NCI-H69 (cell line): ENCODE results near the gene NEDD4L.
"Not testable (repeated sequence)": the region's sequence is repeated elsewhere in the genome, so short reads cannot be mapped to it uniquely, and the experiment has no call there.

Experiments
- DNase-seq: peaks from one replicate; lab custom pipeline; 2025; lab: John Stamatoyannopoulos, UW

The NEDD4L gene

DNA sequence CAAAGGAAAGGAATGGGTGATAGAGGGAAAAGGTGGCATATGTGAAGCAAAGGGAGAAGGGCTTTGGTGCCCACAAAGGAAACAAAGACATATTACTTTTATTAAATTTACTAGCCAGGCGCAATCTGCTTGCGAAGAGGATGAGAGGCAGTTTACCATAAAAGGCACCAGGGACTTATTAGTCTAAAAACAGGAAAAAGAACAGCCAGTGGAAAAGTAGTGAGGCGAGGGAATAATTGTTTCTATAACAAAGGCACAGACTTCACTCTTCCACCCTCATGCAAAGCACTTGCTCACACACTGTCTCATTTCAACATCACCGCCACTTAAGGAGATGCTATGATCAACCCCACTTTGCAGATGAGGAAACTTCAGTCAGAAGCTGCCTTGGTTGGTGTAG lies 374.3 kb downstream of the NEDD4L start:
- no peak for DNase-seq

DNA sequence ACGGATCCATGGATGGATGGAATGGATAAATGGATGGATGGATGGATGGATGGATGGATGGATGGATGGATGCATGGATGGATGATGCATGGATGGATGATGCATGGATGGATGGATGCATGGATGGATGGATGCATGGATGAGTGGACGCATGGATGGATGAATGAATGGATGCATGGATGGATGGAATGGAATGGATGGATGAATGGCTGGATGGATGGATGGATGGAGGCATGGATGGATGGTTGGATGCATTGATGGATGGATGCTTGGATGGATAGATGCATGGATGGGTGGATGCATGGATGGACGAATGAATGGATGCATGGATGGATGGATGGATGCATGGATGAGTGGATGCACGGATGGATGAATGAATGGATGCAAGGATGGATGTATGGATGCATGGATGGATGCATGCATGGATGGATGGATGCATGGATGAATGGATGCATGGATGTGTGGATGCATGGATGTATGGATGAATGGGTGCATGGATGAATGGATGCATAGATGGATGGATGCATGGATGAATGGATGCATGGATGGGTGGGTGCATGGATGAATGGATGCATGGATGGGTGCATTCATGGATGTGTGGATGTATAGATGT lies 375.7 kb downstream of the NEDD4L start:
- no peak for DNase-seq

DNA sequence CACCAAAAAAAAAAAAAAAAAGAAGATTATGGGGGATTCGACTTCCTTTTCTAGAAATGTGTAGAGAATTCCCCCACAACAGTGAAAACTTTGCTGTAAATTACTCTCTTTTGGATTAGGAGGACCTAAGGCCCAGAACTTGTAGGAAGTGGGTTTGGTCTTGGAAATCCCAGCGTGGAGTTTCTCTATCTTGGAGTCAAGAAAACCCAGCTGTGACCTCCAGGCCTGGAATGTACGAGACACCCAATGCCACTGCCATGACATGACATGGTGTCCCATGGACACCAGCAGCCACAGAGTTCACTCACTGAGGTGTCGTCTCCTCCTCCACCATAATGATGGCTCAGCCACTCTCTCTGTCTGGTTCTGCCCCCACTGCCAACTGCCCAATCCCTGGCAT lies 382.6 kb downstream of the NEDD4L start:
- DNase-seq, result no peak

DNA sequence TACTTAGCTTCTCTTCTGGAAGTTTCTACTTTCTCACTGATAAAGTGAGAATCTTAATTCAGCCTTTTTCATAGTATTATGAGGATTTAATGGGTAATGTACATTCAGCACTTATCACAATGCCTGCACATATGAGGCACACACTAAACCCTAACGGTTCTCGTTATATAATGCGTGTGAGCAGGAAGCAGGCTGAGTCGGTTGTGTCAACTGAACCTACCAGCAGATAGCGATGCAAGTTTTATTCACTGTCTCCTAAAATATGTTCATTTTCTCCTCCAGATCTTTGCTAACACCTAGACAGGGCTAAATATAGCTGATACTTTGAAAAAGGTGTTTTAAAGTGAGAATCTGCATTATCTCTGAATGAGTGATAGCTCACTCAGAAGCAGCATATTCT lies 383.3 kb downstream of the NEDD4L start:
- no peak for DNase-seq

DNA sequence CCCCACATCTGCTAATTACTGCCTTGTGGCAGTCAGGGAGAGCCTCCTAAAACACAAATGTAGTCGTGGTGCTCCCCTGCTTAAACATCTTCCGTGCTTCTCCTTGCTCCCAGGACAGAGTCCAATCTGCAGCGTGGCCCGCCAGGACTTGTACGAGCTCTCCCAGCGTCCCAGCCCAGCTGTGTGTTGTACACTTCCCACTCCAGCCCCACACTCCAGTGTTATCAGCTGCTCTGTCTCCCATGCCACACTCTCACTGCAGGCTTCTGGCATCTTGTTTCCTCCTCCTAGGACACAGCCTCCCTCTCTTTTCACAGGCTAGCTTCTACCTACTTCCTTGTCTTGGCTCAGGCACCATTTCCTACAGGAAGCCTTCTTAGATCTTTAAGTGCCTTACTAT lies 385.4 kb downstream of the NEDD4L start:
- DNase-seq, result peak; percentile 37

DNA sequence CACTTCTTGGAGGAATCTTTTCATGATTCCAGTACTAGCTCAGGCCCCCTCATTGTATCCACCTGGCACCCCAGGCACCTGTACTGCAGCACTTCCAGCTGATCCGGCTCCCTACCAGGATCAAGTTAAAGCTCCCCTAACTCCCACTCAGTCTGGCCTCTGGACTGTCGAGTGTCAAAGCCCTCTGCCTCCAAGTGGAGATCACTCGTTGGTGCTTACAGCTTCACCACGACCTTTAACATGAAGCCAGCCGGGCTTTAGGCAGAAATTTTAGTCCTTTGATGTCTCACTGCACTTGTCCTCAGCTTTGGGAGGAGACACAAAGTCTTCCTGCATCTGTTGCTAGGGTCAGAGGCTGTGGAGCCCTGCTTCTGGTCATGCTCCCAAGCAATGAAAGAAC lies 387.2 kb downstream of the NEDD4L start:
- DNase-seq, result no peak

DNA sequence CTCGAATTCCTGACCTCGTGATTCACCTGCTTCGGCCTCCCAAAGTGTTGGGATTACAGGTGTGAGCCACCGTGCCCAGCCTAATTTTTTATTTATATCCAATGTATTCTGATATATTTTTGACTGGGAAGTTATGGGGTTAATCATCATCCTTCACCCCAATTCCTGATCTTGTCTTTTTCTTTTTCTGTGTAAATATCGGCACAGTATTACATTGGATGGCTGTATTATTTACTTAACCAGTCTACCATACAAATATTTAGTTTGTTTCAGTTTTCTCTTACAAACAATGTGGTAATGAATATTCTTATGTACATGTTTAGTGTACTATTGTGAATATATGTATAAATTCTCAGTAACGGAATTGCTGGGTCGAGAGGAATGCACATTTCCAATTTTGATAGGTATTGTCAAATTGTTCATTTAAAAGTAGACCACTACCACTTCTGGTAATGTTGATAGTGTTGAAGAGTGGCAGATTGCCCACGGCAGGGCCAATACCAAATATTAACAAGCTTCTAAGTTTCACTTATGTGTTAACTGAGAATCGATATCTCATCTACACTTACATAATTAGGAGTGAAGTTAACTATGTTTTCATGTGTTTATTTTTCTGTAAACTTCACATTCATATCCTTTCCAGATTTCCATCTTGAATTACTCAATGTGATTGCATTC lies 388.2 kb downstream of the NEDD4L start:
- no peak for DNase-seq

DNA sequence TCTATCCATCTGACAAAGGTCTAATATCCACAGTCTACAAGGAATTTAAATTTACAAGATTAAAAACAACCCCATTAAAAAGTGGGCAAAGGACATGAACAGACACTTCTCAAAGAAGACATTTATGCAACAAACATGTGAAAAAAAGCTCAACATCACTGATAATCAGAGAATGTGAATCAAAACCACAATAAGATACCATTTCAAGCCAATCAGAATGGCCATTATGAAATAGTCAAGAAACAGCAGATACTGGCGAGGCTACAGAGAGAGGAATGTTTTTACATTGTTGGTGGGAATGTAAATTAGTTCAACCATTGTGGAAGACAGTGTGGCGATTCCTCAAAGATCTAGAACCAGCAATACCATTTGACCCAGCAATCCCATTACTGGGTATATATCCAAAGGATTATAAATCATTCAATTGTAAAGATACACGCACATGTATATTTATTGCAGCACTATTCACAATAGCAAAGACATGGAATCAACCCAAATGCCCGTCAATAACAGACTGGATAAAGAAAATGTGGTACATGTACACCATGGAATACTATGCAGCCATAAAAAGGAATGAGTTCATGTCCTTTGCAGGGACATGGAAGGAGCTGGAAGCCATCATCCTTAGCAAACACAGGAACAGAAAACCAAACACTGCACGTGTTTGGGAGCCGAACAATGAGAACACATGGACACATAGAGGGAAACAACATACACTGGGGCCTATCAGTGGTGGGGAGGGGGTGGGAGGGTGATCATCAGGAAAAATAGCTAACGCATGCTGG lies 391.4 kb downstream of the NEDD4L start:
- DNase-seq, result not testable (repeated sequence)

DNA sequence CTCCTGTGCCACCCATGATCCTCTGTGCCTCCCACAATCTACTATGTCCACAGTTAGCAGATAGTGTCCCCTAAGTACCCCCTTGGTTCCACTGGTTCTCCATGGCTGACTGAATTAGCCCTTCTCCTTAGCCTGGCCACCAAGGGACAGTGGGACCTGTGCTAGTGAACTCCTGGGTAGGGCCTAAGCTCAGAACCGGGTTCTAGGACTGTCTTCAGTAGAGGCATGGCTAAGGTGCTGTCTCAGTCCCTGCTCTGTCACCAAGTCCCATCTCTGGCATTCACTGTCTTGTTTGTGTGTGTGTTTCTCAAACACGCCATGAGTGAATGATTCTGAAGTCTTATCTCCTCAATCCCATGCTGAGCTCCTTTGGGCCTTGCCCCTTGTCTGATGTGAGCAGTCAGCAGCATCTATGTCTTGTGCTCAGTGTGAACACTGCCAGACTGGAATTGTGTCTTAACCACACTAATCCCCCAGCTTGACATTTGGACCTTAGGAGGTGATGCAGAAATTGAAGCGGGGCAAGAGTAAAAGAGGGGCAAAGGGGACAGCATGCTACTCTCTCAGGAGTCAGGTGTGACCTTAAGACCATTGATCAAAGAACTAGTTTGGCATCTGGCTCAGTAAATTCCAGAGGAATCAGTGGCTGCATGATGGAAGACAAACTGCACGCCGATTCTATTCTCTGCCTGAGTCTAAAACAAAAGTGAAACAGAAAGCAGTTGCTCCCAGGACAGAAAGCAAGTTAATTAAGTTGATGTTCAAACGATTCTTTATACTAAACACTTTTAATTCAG lies 394.3 kb downstream of the NEDD4L start:
- no peak for DNase-seq

DNA sequence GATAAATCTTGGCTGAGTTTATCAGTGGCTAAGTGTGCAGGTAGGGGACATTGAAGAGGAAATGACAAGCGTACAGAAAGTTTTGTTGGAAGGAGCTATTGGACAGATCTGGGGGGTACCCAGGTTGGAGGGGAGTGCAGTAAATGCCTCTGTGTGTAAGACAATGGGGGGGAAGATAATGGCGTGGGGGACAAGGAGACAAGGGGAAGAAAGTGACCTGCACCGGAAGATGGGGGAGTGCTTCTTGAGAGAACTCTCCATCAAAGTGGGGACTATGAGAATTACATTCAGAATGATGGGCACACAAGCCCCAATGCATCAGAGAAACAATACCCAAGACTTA lies 394.9 kb downstream of the NEDD4L start:
- no peak for DNase-seq

DNA sequence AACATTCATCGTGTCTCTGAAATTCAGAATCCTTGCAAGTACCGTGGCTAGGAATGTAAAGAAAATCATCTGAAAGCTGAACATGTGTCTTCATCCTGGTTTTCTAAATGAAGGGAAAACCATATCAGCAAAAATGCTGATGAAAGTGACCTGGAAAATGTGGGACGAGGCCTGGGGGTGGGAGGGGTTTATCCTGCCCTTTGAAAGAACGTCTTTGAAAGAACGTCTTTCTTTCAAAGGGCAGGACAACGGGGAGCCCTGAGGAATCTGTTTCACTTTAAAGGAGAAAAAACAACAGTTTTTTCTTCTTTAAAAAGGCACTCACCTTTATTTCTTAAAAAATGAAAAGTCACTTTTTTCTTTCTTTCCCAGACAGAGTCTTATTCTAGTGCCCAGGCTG lies 399.6 kb downstream of the NEDD4L start:
- DNase-seq, result no peak

DNA sequence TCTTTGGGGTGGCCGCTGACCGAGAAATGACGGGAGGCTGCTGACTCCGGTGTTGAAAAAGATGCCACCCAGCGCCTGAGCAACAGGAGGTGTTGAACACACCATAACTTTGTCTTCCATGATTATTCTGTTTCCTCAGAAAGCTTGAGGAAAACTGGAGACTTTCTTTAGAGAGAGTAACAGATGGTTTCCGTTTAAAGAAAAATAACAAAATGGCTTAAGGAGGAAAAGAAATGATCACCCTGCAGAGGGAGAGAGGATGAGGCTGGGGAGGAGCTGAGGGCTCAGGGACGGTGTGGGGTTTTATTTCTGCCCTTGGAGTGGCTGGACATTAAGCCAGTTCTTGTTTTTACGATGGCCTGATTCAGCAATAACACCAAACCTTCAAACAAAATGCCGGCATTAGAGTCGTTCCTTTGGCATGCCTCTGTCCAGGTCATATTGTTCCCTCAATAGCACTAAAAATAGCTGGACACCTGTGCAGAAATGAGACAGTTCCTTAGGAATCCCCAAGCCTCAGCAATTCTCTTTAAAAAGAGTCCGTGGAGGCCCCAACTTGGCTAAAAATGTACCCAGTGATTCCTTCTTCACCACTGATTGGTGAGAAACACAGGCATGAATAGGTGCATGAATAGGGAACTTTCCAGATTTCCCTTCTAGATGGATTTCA lies 402.5 kb downstream of the NEDD4L start:
- no peak for DNase-seq

DNA sequence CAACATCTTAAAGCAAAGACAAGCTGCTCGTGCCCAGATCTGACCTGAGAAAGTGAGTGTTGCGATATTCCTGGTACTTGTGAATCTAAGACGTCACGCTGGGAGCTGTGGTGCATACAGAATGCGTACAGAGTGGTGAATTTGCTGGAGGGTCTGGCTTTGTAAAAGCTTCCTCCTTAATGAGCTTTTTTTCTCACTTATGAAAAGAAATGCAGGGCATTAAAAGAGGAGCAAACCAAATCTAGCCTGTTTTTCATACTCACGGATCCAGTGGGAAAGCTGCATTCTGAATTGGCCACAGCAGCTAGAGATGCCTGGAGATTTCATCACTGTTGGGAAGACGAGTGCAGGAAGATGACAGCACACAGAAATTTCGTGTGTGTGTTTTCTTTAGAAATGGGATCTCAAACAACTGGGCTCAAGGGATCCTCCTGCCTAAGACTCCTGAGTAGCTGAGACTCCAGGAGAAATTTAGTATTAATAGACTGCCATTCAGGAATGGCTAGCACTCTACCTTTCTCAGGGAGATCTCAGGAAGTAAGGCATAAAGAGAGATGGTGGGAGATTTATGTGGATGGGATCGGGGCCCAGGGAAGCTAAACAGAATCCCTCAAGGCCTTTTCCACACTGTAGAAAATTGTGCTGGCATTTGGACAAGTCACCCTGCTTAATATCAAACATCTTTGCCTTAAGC lies 403.5 kb downstream of the NEDD4L start:
- peak; percentile 22 for DNase-seq

DNA sequence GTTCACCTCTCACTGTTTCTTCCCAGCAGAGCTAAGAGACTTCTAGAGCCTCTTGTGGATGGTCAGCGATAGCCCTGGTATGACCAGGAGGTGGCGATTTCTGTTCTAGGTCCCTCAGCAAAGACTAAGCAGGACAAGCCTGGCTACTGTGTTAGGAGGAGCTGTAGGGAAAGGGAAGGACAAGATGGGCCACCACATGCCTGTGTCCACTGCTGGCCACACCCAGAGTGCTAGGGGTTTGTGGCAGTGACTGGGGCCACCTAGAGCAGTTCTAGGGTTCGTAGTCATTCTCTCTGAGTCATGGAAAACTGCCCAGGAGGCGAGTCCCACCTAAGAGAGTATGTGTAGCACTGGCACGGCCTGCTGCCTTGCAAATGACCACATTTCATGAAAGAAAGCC lies 405.4 kb downstream of the NEDD4L start:
- no peak for DNase-seq
